Measurements from ENCODE around the gene PTPRN2.

PTPRN2 gene

DNA sequence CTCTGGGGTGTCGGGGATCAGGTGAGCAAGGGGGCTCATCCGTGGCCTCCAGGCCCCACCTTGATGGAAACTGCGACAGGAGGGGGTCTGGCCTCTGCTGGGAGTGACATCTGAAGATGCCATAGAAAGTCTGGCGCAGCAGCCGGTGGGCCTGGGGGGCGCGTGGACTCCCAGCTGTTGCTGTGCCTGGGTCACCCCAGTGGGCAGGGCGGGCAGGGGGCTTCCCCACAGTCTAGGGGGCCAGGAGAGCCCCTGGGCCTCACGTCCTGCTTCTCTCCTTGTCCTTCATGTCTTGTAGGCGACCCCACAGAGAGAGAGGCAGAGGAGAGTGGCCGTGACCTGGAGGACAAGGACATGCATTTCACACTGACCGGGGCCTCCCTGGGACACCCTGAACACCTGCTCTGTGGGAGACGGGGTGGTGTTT is 800.3 kb downstream of the PTPRN2 start:
- DNase-seq (ENCODE audit: low spot score), result no peak
- TF ChIP-seq, protein P1, sequence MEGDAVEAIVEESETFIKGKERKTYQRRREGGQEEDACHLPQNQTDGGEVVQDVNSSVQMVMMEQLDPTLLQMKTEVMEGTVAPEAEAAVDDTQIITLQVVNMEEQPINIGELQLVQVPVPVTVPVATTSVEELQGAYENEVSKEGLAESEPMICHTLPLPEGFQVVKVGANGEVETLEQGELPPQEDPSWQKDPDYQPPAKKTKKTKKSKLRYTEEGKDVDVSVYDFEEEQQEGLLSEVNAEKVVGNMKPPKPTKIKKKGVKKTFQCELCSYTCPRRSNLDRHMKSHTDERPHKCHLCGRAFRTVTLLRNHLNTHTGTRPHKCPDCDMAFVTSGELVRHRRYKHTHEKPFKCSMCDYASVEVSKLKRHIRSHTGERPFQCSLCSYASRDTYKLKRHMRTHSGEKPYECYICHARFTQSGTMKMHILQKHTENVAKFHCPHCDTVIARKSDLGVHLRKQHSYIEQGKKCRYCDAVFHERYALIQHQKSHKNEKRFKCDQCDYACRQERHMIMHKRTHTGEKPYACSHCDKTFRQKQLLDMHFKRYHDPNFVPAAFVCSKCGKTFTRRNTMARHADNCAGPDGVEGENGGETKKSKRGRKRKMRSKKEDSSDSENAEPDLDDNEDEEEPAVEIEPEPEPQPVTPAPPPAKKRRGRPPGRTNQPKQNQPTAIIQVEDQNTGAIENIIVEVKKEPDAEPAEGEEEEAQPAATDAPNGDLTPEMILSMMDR (IDR thresholded peaks at IDR 0.05; ENCODE audit: extremely low read depth, insufficient read depth, missing control alignments), result no peak
- in situ Hi-C loops (cut with MboI; ENCODE audit: low pct_unique_long_range_greater_than_20kb, low sequenced_read_pairs, unreplicated experiment), result no loop called here

DNA sequence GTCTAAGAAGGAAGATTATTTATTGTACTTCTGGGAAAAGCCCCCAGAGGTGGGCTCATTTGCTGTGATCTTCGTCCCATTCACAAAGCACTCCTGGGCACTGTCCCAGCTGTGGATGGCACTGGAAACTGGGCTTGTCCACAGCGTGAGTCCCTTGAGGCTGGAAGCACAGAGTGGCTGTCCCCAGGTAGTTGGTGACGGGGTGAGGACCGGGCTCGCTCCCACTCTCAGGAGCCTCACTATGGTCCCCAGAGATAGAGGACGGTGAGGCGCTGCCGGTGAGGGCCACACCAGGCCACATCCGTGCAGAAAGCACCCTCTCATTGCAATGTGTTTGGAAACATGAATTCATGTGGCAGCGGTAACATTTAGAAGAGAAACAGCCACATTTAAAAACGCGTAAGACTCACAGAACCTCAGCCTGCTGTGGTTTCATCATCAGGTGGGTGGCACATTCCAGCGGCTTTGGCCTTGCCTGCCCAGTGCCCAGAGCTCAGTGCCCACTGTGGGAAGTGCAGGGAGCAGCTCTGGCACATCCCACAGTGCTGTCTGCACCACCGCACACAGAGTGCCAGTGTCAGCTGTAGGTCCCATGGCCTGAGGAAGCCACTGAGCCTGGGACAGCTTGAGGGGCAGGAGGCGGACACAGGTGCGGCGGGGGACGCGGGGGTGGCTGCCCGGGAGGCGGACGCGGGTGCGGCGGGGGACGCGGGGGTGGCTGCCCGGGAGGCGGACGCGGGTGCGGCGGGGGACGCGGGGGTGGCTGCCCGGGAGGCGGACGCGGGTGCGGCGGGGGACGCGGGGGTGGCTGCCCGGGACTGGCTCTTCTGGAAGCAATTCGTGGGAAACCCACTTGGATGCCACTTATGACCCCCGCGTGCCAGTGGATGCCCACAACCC is 801.0 kb downstream of the PTPRN2 start:
- in situ Hi-C loops (cut with MboI; ENCODE audit: low pct_unique_long_range_greater_than_20kb, low sequenced_read_pairs, unreplicated experiment), result no loop called here
- TF ChIP-seq, protein P1 (IDR thresholded peaks at IDR 0.05; ENCODE audit: extremely low read depth, insufficient read depth, missing control alignments), result no peak
- no peak for DNase-seq (ENCODE audit: low spot score)

DNA sequence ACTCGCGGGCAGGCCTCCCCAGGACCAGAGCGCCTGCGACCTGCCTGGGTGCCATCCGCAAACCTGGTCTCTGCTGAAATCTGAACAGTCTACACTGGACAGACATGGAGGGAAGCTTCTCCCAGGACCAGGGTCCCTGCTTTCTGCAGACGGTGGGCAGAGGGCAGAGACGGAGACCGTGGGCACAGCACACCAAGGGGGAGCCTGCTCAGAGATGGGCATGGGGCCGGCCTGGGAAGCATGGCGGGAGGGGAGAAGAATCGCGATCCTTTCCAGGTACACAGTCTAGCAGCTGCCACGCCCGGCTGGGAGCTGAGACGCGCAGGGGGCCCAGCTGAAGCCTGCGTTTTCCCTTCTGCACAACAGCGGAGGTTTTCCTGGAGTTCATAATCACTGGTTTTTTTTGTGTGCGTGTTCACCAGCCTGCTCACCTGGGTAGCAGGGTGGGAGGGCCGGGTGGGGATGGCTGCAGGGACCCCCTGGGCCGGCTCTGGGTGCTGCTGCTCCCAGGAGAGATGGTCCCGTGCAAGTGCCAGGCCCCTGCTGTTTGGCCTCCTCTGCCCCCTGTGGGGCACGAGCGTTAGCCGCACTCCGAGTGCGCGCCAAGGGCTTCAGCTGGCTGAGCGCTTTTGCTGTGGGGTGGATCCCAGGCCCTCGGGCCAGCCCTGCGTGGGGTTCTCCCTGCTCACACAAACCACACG is 802.0 kb downstream of the PTPRN2 start:
- DNase-seq (ENCODE audit: low spot score), result no peak
- in situ Hi-C loops (cut with MboI; ENCODE audit: low pct_unique_long_range_greater_than_20kb, low sequenced_read_pairs, unreplicated experiment), result no loop called here
- TF ChIP-seq, protein P1 (IDR thresholded peaks at IDR 0.05; ENCODE audit: extremely low read depth, insufficient read depth, missing control alignments), result no peak

DNA sequence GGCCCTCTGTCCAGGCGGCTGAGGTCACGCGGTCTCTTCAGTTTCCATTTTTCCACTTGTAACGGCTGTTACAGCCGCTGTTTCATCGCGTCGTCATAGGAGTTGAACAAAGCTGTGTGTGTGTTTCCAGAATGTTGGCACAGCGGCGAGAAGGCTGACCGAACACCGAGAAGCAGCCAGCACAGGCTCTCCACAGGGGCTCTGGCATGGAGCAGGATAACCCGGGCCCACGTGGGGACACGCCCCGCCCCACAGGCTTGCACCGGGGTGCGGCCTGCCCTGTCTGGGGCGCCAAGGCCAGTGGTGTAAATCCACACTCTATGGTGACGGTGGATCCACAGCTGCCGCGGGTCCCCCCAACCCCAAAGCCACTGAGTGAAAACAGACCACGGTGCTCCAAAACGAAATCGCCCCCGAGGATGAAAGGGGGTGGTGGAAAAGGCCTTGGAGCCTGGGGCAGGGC is 802.6 kb downstream of the PTPRN2 start:
- in situ Hi-C loops (cut with MboI; ENCODE audit: low pct_unique_long_range_greater_than_20kb, low sequenced_read_pairs, unreplicated experiment), result no loop called here
- no peak for DNase-seq (ENCODE audit: low spot score)
- TF ChIP-seq, protein P1 (IDR thresholded peaks at IDR 0.05; ENCODE audit: extremely low read depth, insufficient read depth, missing control alignments), result no peak

DNA sequence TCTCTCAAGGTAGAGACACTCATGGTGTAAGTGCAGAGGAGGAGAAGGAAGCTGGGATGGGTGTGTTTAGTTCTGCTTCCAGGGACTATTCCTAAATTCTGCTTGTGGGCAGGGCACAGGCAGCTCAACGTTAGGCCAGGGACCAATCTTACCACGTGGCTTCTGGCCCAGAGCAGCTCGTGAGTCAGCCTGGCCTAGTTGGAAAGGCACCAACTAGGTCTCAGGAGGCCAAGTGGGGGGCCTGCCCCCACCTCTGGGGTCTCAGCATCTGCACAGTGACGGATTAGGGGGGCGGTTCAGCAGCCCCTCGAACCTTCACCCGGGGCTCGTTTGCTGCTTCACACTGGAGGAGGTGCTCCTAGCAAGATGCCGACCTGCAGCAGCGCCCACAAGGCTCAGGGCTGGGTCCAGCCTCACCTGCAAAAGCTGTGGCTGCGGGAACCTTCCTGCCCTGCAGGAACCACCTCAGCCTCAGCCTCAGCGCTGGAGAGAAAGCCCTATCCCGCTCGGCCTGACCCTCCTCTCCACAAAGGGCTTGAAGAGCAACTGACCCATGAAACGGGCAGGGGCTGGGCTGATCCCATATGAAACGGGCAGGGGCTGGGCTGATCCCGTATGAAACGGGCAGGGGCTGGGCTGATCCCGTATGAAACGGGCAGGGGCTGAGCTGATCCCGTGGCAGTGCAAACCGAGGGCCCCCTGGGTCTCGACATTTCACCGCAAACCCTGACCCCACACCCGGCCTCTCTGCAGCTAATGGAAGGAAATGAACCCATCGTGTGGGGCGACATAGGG is 803.4 kb downstream of the PTPRN2 start:
- TF ChIP-seq, protein P1 (IDR thresholded peaks at IDR 0.05; ENCODE audit: extremely low read depth, insufficient read depth, missing control alignments), result no peak
- DNase-seq (ENCODE audit: low spot score), result no peak
- in situ Hi-C loops (cut with MboI; ENCODE audit: low pct_unique_long_range_greater_than_20kb, low sequenced_read_pairs, unreplicated experiment), result no loop called here

DNA sequence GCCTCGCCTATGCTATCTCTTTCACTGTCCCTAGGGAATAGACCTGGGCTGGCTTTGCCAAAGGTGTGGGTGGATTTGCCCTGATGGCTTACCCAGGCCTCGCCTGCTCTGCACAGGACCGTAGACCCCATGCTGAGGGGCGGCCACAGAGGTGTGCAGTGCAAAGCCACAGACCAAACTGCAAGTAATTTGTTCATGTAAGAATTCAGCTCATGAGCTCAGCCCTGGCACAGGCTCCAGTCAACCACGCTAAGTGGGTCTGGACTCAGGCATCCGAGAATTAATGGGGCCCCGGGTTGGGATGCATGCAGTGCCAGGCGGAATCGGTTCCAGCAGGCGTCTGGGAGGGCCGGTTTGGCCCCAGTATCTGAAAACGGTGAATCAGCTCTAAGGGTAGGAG is 805.6 kb downstream of the PTPRN2 start:
- TF ChIP-seq, protein P1 (IDR thresholded peaks at IDR 0.05; ENCODE audit: extremely low read depth, insufficient read depth, missing control alignments), result no peak
- in situ Hi-C loops (cut with MboI; ENCODE audit: low pct_unique_long_range_greater_than_20kb, low sequenced_read_pairs, unreplicated experiment), result no loop called here
- DNase-seq (ENCODE audit: low spot score), result no peak
